Transverse colon (tissue), 4 donors: ENCODE data around the gene BRK1. TPM values are rescaled to one million over a fixed set of nuclear protein-coding genes. Genes with fewer than 3 reads are reported as not detected.
"Not testable (repeated sequence)": the region's sequence is repeated elsewhere in the genome, so short reads cannot be mapped to it uniquely, and the experiment has no call there.

Experiments
- DNase-seq: peaks from one replicate; pipeline ENCODE4 v3.0.0-alpha.2; 2019
- H3K27ac ChIP-seq, 4 donors: fragments of 200-600 bp; sonication (generic); 2 replicates each; pipeline ENCODE4 v1.5.1; 2016 to 2018; ENCODE audit warnings: inconsistent platforms in 4 of 4
- H3K27me3 ChIP-seq: fragments of 200-600 bp; sonication (generic); 2 replicates; pipeline ENCODE4 v1.5.1; 2017; ENCODE audit warnings: inconsistent platforms
- H3K36me3 ChIP-seq, 4 donors: fragments of 200-600 bp; sonication (generic); 2 replicates each; pipeline ENCODE4 v1.5.1; 2017 to 2019; ENCODE audit warnings: inconsistent platforms in 4 of 4
- H3K4me1 ChIP-seq, 4 donors: fragments of 200-600 bp; sonication (generic); 2 replicates each; pipeline ENCODE4 v1.5.1; 2017 to 2020; ENCODE audit warnings: inconsistent platforms in 4 of 4
- H3K4me3 ChIP-seq, 4 donors: fragments of 200-600 bp; sonication (generic); 1 replicate in 1 of 4; 2 replicates in 3 of 4; pipeline versions ENCODE4 v1.5.1 to v1.6.1; 2017 to 2019; ENCODE audit warnings: inconsistent platforms in 4 of 4
- H3K9me3 ChIP-seq, 2 donors: fragments of 200-600 bp; sonication (generic); 2 replicates each; pipeline ENCODE4 v1.5.1; 2017 to 2019; ENCODE audit warnings: inconsistent platforms in 2 of 2
- EP300 ChIP-seq: sonication (generic); formaldehyde crosslinking; IDR thresholded peaks from one replicate; pipeline ENCODE4 v1.6.1; 2017; ENCODE audit warnings: antibody characterized with exemption, low read depth
- POLR2A ChIP-seq: fragments of 450-650 bp; IDR thresholded peaks from one replicate; pipeline ENCODE4 v1.6.1; 2016; ENCODE audit warnings: antibody characterized with exemption, mild to moderate bottlenecking, moderate library complexity
- POLR2AphosphoS5 ChIP-seq, 3 donors: sonication (generic); formaldehyde crosslinking; IDR thresholded peaks; one replicate each; pipeline ENCODE4 v1.6.1; 2016; ENCODE audit warnings: antibody characterized with exemption in 3 of 3
- WGBS, 2 donors: methylation state at CpG; one replicate each; pipeline ENCODE4 v1.1.5; 2018; ENCODE audit warnings: low coverage in 1 of 2; 5-methylcytosine and 5-hydroxymethylcytosine counted together
- in situ Hi-C, 4 donors: fragments of 200-750 bp; cut with MboI; loops; one replicate each; pipeline versions ENCODE4 v1.15.0 to v1.15.1; 2017; ENCODE audit warnings: low sequenced_read_pairs in 3 of 4, low pct_ligation_motif_present in 1 of 4, low pct_unique_long_range_greater_than_20kb in 1 of 4
- intact Hi-C: fragments of 100-400 bp; cut with DNase I; formaldehyde crosslinking; loops from one replicate; pipeline ENCODE4 v1.15.1; 2023; ENCODE audit warnings: low total_unique reads
- total RNA-seq, 4 donors: library from RNA; depleted of rRNA; stranded (reverse); fragments of >200 nt; gene quantifications; one replicate each; pipeline ENCODE4 v1.1.0, GENCODE V29; 2016
- TF ChIP-seq, protein P1 (sequence below), 5 experiments: fragments of 200-600 bp in 3 of 5; fragments of 450-650 bp in 2 of 5; sonication (generic) in 3 of 5; IDR thresholded peaks; 1 replicate in 2 of 5; 2 replicates in 3 of 5; pipeline ENCODE4 v1.5.1; 2016 to 2017; ENCODE audit warnings: antibody characterized with exemption in 5 of 5, inconsistent platforms in 3 of 5, mild to moderate bottlenecking in 2 of 5, moderate library complexity in 1 of 5

BRK1 gene
- total RNA-seq, 4 donors from 2014 or later, result 37.0 to 88.8 (median 72.5) TPM

DNA sequence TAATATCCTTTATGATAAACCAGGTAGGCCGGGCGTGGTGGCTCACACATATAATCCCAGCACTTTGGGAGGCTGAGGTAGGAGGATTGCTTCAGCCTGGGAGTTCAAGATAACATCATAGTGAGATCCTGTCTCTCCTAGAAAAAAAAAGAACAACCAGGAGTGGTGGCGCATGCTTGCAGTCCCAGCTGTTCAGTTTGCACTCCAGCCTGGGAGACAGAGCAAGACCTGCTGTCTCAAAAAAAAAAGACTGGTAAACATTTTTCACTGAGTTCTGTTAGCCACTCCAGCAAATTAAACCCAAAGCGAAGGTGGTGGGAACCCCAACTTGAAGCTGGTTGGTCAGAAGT is 39.6 kb downstream of the BRK1 start:
- 86 to 90% methylated on average over 1 to 4 of the region's 4 CpGs for WGBS, 2 donors
- in situ Hi-C loops, result no loop called here

DNA sequence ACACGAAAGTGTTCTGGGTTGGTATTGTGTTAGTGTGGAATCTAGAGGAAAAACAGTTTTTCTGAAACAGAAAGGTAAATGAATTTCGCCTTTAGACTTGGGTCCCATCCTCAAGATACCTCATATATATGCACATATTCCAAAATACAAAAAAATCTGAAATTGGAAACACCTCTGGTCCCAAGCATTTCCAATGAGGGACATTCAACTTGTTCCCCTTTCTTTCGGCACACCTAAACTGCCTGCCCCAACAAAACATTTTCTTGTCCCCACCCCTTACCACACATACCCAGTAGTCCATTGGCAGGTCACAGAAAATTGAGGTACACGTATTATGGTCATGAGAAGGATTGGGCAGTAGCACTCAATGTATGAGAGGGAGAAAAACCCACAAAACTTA is 40.2 kb downstream of the BRK1 start:
- in situ Hi-C loops, result no loop called here
- intact Hi-C loops, result no loop called here

More for the DNA sequence above, 39.6 kb downstream of the BRK1 start:
- no peak overlapping the region for H3K27ac ChIP-seq
- no peaks in the 10 kb centered on the region for H3K27me3 ChIP-seq
- peaks cover 0 to 24% (median 9%) of the 10 kb centered on the region in 4 donors for H3K36me3 ChIP-seq
- no peaks in the 10 kb centered on the region for H3K4me1 ChIP-seq
- intact Hi-C loops, result no loop called here
- DNase-seq, result no peak
- TF ChIP-seq, protein P1, sequence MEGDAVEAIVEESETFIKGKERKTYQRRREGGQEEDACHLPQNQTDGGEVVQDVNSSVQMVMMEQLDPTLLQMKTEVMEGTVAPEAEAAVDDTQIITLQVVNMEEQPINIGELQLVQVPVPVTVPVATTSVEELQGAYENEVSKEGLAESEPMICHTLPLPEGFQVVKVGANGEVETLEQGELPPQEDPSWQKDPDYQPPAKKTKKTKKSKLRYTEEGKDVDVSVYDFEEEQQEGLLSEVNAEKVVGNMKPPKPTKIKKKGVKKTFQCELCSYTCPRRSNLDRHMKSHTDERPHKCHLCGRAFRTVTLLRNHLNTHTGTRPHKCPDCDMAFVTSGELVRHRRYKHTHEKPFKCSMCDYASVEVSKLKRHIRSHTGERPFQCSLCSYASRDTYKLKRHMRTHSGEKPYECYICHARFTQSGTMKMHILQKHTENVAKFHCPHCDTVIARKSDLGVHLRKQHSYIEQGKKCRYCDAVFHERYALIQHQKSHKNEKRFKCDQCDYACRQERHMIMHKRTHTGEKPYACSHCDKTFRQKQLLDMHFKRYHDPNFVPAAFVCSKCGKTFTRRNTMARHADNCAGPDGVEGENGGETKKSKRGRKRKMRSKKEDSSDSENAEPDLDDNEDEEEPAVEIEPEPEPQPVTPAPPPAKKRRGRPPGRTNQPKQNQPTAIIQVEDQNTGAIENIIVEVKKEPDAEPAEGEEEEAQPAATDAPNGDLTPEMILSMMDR (IDR thresholded peaks at IDR 0.05), result no peak
- TF ChIP-seq EP300 (no peak), POLR2A (no peak), POLR2AphosphoS5 (IDR thresholded peaks at IDR 0.05) (no peak)
- H3K4me3 ChIP-seq, result no peak overlapping the region
- no peaks in the 10 kb centered on the region for H3K9me3 ChIP-seq

DNA sequence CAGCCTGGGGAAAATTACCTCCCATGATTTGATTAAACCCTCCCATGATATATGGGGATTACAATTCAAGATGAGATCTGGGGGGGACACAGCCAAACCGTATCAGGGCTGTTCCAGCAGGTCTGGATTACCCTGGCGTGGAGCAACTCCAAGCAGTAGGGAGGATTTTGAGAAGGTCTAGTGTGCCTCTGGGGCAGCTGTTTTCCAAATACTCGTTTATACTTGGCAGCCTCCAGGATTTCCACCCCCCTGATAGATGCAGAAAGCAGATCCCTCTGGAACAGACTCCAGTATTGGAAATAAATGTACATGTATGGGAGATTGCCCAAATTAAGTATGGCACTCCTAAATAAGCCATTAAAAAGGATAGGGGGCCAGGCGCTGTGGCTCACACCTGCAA is 41.6 kb downstream of the BRK1 start:
- no peak overlapping the region for H3K27ac ChIP-seq
- in situ Hi-C loops, result no loop called here
- 40 to 67% methylated on average over 1 to 4 of the region's 4 CpGs for WGBS, 2 donors

More for the DNA sequence above, 40.2 kb downstream of the BRK1 start:
- Histone ChIP-seq H3K36me3 (peaks cover 0 to 19% (median 6%) of the 10 kb centered on the region in 4 donors), H3K9me3 (no peaks in the 10 kb centered on the region), H3K27ac (no peak overlapping the region), H3K4me3 (no peak overlapping the region), H3K27me3 (no peaks in the 10 kb centered on the region), H3K4me1 (no peaks in the 10 kb centered on the region)
- WGBS, 2 donors, result 91 to 97% methylated on average over 3 to 4 of the region's 4 CpGs
- DNase-seq, result no peak
- TF ChIP-seq, protein P1 (IDR thresholded peaks at IDR 0.05), result no peak
- TF ChIP-seq POLR2AphosphoS5 (IDR thresholded peaks at IDR 0.05), result no peak
- no peak for TF ChIP-seq EP300
- TF ChIP-seq POLR2A, result no peak

DNA sequence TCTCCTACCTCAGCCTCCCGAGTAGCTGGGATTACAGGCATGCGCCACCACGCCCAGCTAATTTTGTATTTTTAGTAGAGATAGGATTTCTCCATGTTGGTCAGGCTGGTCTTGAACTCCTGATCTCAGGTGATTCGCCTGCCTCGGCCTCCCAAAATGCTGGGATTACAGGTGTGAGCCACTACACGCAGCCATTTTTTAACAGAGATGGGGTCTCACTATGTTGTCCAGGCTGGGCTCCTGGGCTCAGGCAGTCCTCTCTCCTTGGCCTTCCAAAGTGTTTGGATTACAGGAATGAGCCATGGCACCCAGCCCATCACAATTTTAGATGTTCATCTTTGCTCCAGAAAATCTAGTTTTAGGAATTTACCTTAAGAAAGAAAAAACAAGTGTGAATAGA is 43.1 kb downstream of the BRK1 start:
- H3K4me1 ChIP-seq, H3K9me3 ChIP-seq, in situ Hi-C loops, H3K4me3 ChIP-seq, H3K27ac ChIP-seq, H3K27me3 ChIP-seq, intact Hi-C loops, H3K36me3 ChIP-seq, DNase-seq: not testable (repeated sequence)
- 93% methylated on average over 6 of the region's 6 CpGs; no CpG with 5 or more reads in 1 of the 2 donors for WGBS, 2 donors

More for the DNA sequence above, 41.6 kb downstream of the BRK1 start:
- TF ChIP-seq, protein P1 (IDR thresholded peaks at IDR 0.05), result no peak
- TF ChIP-seq EP300, result no peak
- no peak for TF ChIP-seq POLR2A
- no peak for TF ChIP-seq POLR2AphosphoS5 (IDR thresholded peaks at IDR 0.05)
- peaks cover 0 to 7% (median 0%) of the 10 kb centered on the region in 4 donors for H3K36me3 ChIP-seq
- H3K4me3 ChIP-seq, result no peak overlapping the region
- no peaks in the 10 kb centered on the region for H3K9me3 ChIP-seq
- intact Hi-C loops, result no loop called here
- H3K27me3 ChIP-seq, result no peaks in the 10 kb centered on the region
- H3K4me1 ChIP-seq, result no peaks in the 10 kb centered on the region
- no peak for DNase-seq

DNA sequence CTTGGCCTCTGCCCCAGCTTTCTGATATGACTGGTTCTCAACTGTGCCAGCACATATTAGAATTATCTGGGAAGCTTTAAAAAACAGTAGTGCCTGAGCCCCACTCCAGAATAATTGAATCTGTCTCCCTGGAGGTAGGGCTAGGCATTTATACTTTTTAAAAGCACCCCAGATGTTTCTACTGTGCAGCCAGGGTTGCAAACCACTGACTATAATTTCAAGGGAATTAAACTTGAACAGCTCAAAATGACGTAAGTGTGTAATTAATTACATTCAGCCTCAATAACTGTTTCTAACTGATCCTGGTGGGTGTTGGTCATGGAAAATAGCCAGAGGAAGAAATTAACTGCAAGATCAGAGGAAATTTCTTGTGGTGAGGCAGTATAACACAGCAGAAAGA is 44.9 kb downstream of the BRK1 start:
- DNase-seq, result no peak
- Histone ChIP-seq H3K27ac (no peak overlapping the region), H3K9me3 (no peaks in the 10 kb centered on the region), H3K4me1 (peaks cover 0 to 9% (median 6%) of the 10 kb centered on the region in 4 donors), H3K4me3 (no peak overlapping the region), H3K36me3 (no peaks in the 10 kb centered on the region), H3K27me3 (no peaks in the 10 kb centered on the region)
- in situ Hi-C loops, result loop anchor here in 3 of 4 donors (10.0 kb wide), 2 partner anchors 54 to 64 kb away; no protein-coding TSS in a partner anchor
- WGBS, 2 donors, result 43 to 62% methylated on average over 1 of the region's 1 CpG
- TF ChIP-seq POLR2A (no peak), POLR2AphosphoS5 (IDR thresholded peaks at IDR 0.05) (no peak), EP300 (no peak)
- TF ChIP-seq, protein P1 (IDR thresholded peaks at IDR 0.05), result no peak
- intact Hi-C loops, result loop anchor here (10.0 kb wide), 1 partner anchor 64 kb away; no protein-coding TSS in a partner anchor
